Measurements from ENCODE around the gene GART.

Gene GART

DNA sequence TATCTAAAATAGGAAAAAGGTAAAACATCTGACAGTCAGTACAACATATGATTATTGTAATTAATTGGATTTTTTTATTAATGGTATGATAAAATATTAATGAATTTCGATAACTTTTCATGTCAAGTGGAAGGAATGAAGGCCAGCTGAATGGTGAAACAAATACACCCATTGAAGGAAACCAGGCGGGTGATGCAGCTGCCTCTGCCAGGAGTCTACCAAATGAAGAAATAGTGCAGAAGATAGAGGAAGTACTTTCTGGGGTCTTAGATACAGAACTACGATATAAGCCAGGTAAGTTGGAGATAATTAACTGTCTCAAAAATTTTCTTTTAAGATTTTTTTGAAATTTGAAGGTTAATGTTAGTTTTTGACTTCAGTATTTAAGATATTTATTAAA, 4.2 kb upstream of the GART start:
- TF ChIP-seq POU2F2 (IDR thresholded peaks at IDR 0.05; ENCODE audit: low read depth, low read length) = no peak
- TF ChIP-seq TAF1 (IDR thresholded peaks at IDR 0.05; ENCODE audit: low read depth, low read length) = no peak
- TF ChIP-seq POLR2A (IDR thresholded peaks at IDR 0.05; ENCODE audit: low read depth, low read length) = no peak
- TF ChIP-seq SPI1 (IDR thresholded peaks at IDR 0.05; ENCODE audit: low read depth, low read length) = no peak
- no peak for TF ChIP-seq POLR2AphosphoS5 (IDR thresholded peaks at IDR 0.05; ENCODE audit: low read depth, low read length)
- TF ChIP-seq PAX5 (IDR thresholded peaks at IDR 0.05; ENCODE audit: insufficient read depth, low read length, severe bottlenecking) = no peak
- FAIRE-seq (no peak), DNase-seq (ENCODE audit: insufficient read length, low spot score) (no peak)

DNA sequence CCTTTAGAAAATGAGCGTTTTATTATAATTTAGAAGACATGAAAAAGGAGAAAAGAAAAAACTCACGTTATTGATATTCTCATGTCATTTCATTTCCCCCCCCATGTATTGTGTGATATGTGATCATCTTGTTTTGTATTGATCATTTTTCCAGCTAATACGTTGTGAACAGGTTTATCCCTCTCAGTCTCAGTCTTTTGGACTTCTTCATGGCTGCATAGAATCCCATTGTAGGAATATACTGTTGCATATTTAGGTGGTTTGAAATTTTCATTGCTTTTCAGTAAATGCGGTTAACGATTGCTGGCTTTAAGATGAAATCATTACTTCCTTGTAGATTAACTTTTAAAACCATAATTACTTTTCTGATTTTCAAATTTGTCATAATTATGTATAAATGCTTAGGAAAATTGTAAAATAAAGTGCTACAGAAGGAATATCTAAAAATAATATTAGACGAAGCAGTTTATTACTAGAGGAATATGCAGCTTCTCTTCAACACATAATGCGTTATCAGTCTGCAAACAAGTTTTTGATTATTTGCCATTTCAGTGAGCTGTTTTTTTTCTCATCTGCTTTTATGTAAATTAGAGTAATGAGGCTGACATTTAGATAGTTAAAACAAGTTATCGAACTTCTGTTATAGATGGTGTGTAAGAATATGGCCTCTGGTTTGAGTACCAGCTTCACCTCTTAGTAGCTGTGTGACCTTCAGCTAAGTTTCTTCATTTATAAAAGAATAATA, 2.7 kb upstream of the GART start:
- FAIRE-seq = no peak
- DNase-seq (ENCODE audit: insufficient read length, low spot score) = no peak
- no peak for TF ChIP-seq SPI1 (IDR thresholded peaks at IDR 0.05; ENCODE audit: low read depth, low read length)

DNA sequence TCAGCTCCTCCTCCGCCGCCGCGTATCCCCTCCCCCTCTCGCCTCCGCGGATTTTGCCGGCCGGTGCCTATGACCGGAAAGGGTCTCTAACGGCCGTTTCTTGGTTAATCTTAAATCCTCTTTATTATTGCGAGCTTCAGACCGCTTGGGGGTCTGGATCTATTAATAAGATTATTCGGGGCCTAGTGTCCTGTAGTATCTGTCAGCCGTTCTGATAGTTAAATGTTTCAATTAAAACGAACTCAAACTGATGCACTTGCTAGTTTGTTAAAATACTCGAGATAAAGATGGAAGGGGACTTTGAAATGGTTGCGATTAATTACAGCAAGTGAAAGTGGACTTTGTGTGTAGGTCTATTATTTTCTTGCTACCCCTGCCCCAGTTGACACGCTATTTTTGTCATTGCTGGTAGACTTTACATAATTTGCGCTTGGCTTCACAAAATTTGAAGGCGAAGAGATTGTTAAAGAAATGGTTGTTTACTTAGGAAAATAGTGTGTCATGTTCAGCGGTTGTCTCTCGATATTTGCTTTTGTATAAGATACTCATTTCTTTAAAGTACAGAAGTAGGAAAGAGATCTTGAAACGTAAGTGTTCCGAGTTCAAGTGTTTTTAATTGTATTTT, 1.7 kb upstream of the GART start:
- DNase-seq (ENCODE audit: insufficient read length, low spot score) (no peak), FAIRE-seq (peak; percentile 61)

DNA sequence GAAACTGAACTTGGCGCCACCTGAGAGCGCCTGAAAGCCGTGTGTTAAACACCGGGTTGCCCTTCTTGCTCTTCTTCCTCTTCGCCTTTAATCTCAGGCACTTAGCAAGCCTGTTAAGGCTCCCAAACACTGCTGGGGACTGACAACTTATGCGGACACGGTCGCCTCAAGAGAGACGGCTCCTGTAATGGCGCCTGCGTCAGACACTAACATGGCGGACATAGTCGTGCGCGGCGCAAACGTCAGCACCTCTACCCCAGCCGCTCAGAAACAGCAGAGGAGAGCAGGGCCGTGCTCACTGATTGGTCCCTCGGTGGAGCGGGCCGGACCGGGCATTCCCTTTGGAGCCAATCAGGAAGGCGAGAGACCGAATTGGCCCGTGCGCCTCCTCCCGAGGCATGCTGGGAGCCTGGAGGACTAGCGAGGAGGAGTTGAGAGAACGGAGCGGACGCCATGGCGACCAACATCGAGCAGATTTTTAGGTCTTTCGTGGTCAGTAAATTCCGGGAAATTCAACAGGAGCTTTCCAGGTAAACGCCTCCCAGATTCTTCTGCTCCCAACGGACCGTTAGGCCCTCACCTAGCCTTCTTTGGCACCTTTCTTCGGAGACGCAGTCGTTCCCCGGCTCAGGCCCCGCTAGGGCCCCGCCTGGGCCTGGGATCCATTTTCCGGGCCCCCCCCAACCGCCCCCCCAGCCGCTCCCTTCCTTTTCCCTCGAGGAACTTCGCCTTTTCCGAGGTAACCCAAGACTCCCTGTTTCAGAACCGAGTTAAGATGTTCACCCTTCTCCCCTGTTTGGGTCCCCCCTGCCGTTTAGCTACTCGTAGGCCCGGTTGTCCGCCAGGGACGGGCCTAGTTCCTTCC, 955 bp upstream of the GART start, which contains the start of gene SON:
Gene SON (plus strand): TSS at position 399 of the 865 bp plus-strand sequence. CDS start 55 bp downstream, at position 454.
- FAIRE-seq (peak; percentile 96), DNase-seq (ENCODE audit: insufficient read length, low spot score) (peak; percentile 79)
- peak; percentile 67 for TF ChIP-seq TAF1 (IDR thresholded peaks at IDR 0.05; ENCODE audit: low read depth, low read length)
- TF ChIP-seq POLR2A (IDR thresholded peaks at IDR 0.05; ENCODE audit: low read depth, low read length) = peak; percentile 96
- peak; percentile 98 for TF ChIP-seq POLR2AphosphoS5 (IDR thresholded peaks at IDR 0.05; ENCODE audit: low read depth, low read length)
- TF ChIP-seq POU2F2 (IDR thresholded peaks at IDR 0.05; ENCODE audit: low read depth, low read length) = peak; percentile 56; the same call in 1 of the 2 replicates
- no peak; the same call in 1 of the 2 replicates for TF ChIP-seq SPI1 (IDR thresholded peaks at IDR 0.05; ENCODE audit: low read depth, low read length)
- TF ChIP-seq PAX5 (IDR thresholded peaks at IDR 0.05; ENCODE audit: insufficient read depth, low read length, severe bottlenecking) = no peak

More for the DNA sequence above, 1.7 kb upstream of the GART start:
- no peak for TF ChIP-seq TAF1 (IDR thresholded peaks at IDR 0.05; ENCODE audit: low read depth, low read length)
- no peak for TF ChIP-seq POLR2A (IDR thresholded peaks at IDR 0.05; ENCODE audit: low read depth, low read length)
- no peak for TF ChIP-seq POLR2AphosphoS5 (IDR thresholded peaks at IDR 0.05; ENCODE audit: low read depth, low read length)
- TF ChIP-seq SPI1 (IDR thresholded peaks at IDR 0.05; ENCODE audit: low read depth, low read length) = no peak

DNA sequence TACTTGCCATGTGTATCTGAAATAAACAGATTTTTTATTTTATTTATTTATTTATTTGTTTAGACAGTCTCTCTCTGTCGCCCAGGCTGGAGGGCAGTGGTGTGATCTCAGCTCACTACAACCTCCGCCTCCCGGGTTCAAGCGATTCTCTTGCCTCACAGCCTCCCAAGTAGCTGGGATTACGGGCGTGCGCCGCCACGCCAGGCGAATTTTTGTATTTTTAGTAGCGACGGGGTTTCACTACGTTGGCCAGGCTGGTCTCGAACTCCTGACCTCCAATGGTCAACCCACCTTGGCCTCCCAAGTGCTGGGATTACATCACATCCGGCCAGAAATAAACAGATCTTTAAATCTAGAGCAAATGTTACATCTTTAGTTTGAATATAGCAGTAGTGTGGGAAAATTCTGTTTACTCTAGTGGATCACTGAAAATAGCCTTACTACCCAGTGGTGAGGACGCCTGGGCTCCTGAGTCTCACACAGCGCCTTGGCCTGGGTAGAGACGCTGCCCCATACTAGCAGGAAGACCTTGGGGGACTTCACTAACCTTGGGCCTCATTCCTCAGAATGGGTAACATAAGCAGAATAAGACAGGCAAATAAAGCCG, 709 bp downstream of the GART start:
- FAIRE-seq (no peak), DNase-seq (ENCODE audit: insufficient read length, low spot score) (no peak)
- no peak for TF ChIP-seq POLR2A (IDR thresholded peaks at IDR 0.05; ENCODE audit: low read depth, low read length)
- TF ChIP-seq POU2F2 (IDR thresholded peaks at IDR 0.05; ENCODE audit: low read depth, low read length) = no peak
- no peak for TF ChIP-seq TAF1 (IDR thresholded peaks at IDR 0.05; ENCODE audit: low read depth, low read length)
- TF ChIP-seq PAX5 (IDR thresholded peaks at IDR 0.05; ENCODE audit: insufficient read depth, low read length, severe bottlenecking) = no peak
- no peak for TF ChIP-seq SPI1 (IDR thresholded peaks at IDR 0.05; ENCODE audit: low read depth, low read length)
- no peak for TF ChIP-seq POLR2AphosphoS5 (IDR thresholded peaks at IDR 0.05; ENCODE audit: low read depth, low read length)

DNA sequence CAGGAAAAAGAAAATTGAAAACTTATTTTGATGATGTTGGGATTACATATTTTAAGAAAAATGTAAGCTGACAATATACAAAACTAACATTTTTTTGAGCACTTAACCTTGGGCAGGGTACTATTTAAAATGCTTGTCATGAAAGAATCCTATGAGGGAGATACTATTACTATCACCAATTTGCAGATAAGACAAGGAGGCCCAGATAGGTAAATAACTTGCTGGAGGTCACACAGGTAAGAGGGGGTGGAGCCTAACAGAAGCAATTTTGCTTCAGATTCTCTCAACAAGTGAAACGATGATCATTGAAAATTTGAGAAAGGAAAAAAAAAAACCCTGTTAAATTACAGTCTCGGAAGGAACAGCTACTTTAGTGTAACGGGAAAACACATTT, 1.2 kb downstream of the GART start:
- FAIRE-seq = no peak
- no peak for DNase-seq (ENCODE audit: insufficient read length, low spot score)
- TF ChIP-seq POU2F2 (IDR thresholded peaks at IDR 0.05; ENCODE audit: low read depth, low read length) (no peak), TAF1 (IDR thresholded peaks at IDR 0.05; ENCODE audit: low read depth, low read length) (no peak), POLR2A (IDR thresholded peaks at IDR 0.05; ENCODE audit: low read depth, low read length) (no peak), SPI1 (IDR thresholded peaks at IDR 0.05; ENCODE audit: low read depth, low read length) (no peak), PAX5 (IDR thresholded peaks at IDR 0.05; ENCODE audit: insufficient read depth, low read length, severe bottlenecking) (no peak), POLR2AphosphoS5 (IDR thresholded peaks at IDR 0.05; ENCODE audit: low read depth, low read length) (no peak)

DNA sequence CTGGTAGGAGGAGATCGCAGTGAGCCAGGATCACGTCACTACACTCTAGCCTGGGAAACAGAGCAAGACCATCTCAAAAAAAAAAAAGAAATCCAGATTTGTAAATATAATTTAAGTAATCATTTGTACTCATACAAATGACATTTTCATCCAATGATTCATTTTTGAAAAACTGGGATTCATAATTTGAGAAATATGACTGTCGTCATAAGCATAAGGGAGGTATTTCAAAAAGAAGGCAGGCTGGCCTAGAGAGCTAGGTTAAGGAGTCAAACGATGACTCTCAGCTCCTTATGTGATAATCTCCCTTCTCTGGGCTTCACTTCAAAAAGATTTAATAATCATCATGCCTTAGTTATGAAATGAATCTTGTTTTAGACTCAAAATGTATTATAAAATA, 2.3 kb downstream of the GART start:
- no peak for TF ChIP-seq POU2F2 (IDR thresholded peaks at IDR 0.05; ENCODE audit: low read depth, low read length)
- no peak for TF ChIP-seq TAF1 (IDR thresholded peaks at IDR 0.05; ENCODE audit: low read depth, low read length)
- no peak for TF ChIP-seq PAX5 (IDR thresholded peaks at IDR 0.05; ENCODE audit: insufficient read depth, low read length, severe bottlenecking)
- TF ChIP-seq POLR2A (IDR thresholded peaks at IDR 0.05; ENCODE audit: low read depth, low read length) = no peak
- no peak for TF ChIP-seq POLR2AphosphoS5 (IDR thresholded peaks at IDR 0.05; ENCODE audit: low read depth, low read length)
- no peak for TF ChIP-seq SPI1 (IDR thresholded peaks at IDR 0.05; ENCODE audit: low read depth, low read length)
- FAIRE-seq = no peak
- no peak for DNase-seq (ENCODE audit: insufficient read length, low spot score)

DNA sequence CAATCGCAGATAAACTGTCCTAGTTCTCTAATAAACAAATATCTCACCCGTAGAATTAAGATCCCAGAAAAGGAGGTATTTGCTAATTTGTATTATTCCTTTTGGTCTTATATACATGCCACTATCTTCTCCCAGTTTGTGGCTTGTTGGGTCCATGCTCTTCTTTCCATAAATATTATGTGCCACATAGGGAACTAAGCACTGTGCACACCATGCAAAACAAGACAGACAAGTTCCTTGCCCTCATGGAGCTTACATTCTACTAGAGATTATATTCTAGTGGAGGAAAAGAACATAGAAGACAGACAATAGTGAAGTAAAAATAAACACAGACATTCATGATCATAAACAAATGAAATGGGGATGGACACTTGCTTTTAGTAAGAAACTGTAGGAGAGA, 4.7 kb downstream of the GART start:
- DNase-seq (ENCODE audit: insufficient read length, low spot score) (no peak), FAIRE-seq (no peak)
- TF ChIP-seq TAF1 (IDR thresholded peaks at IDR 0.05; ENCODE audit: low read depth, low read length) = no peak
- TF ChIP-seq SPI1 (IDR thresholded peaks at IDR 0.05; ENCODE audit: low read depth, low read length) = no peak
- no peak for TF ChIP-seq POLR2AphosphoS5 (IDR thresholded peaks at IDR 0.05; ENCODE audit: low read depth, low read length)
- TF ChIP-seq POU2F2 (IDR thresholded peaks at IDR 0.05; ENCODE audit: low read depth, low read length) = no peak
- no peak for TF ChIP-seq PAX5 (IDR thresholded peaks at IDR 0.05; ENCODE audit: insufficient read depth, low read length, severe bottlenecking)
- no peak for TF ChIP-seq POLR2A (IDR thresholded peaks at IDR 0.05; ENCODE audit: low read depth, low read length)

DNA sequence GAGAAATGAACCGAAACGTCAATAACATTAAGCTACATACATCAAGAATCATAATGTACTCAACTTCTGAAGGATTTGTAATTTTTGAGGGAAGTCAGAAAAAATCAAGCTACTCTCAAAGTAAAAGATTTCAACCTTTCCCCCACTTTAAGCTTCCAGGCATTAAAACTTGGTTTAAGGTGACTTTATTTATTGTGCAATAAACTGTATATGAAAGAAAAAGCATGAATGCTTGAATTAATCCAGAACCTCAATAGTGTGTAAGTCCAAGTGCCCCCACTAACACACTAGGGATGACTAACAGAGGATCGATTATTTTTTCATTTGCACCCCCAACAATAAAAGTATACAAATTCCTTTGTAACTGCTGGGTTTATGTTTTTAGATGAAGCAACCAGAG, 10.9 kb downstream of the GART start:
- DNase-seq (ENCODE audit: insufficient read length, low spot score) (no peak), FAIRE-seq (no peak)
- TF ChIP-seq TAF1 (IDR thresholded peaks at IDR 0.05; ENCODE audit: low read depth, low read length) = no peak
- no peak for TF ChIP-seq POLR2AphosphoS5 (IDR thresholded peaks at IDR 0.05; ENCODE audit: low read depth, low read length)
- no peak for TF ChIP-seq POLR2A (IDR thresholded peaks at IDR 0.05; ENCODE audit: low read depth, low read length)
- TF ChIP-seq PAX5 (IDR thresholded peaks at IDR 0.05; ENCODE audit: insufficient read depth, low read length, severe bottlenecking) = no peak
- TF ChIP-seq POU2F2 (IDR thresholded peaks at IDR 0.05; ENCODE audit: low read depth, low read length) = no peak
- TF ChIP-seq SPI1 (IDR thresholded peaks at IDR 0.05; ENCODE audit: low read depth, low read length) = no peak

Data from GM12891 (cell line).